ENCODE measurements around the gene BOD1.

Gene BOD1

GRCh38 chr5:173620784-173621183 is 4.3 kb upstream of the BOD1 start:
- Histone ChIP-seq H3K4me3 (ENCODE audit: low read length, poor library complexity, severe bottlenecking) (no peak overlapping the region), H3K36me3 (ENCODE audit: insufficient read depth, low read length) (no peaks in the 10 kb centered on the region), H3K4me2 (ENCODE audit: low read depth, low read length, poor library complexity, severe bottlenecking) (no peak overlapping the region), H3K9me3 (ENCODE audit: insufficient read depth, low read depth, low read length) (no peaks in the 10 kb centered on the region), H3K79me2 (ENCODE audit: insufficient read depth, low read length) (peaks cover 3% of the 10 kb centered on the region; the same call in 1 of the 2 replicates), H3K4me1 (ENCODE audit: insufficient read depth, low read length, poor library complexity, severe bottlenecking) (peaks cover 5% of the 10 kb centered on the region), H3F3A (ENCODE audit: low read depth) (no peaks in the 10 kb centered on the region), H4K20me1 (ENCODE audit: insufficient read depth, low read length, poor library complexity, severe bottlenecking) (peaks cover under 1% of the 10 kb centered on the region), H3K9ac (ENCODE audit: low read depth, low read length, poor library complexity, severe bottlenecking) (no peak overlapping the region), H3K9me2 (replicated peaks; ENCODE audit: low read depth, low read length) (no peaks in the 10 kb centered on the region), H2AFZ (ENCODE audit: low read length) (no peak overlapping the region), H3K27me3 (ENCODE audit: insufficient read depth, low read length, poor library complexity, severe bottlenecking) (no peaks in the 10 kb centered on the region)
- TF ChIP-seq EZH2phosphoT487 (IDR thresholded peaks at IDR 0.05; ENCODE audit: borderline replicate concordance), result no peak
- TF ChIP-seq CTCF (conservative IDR thresholded peaks at IDR 0.05; ENCODE audit: low read length), result no peak

GRCh38 chr5:173618927-173619519 is 2.6 kb upstream of the BOD1 start:
- Histone ChIP-seq H3K9me3 (ENCODE audit: insufficient read depth, low read depth, low read length) (no peaks in the 10 kb centered on the region), H2AFZ (ENCODE audit: low read length) (peak overlapping the region; percentile 73), H3K4me2 (ENCODE audit: low read depth, low read length, poor library complexity, severe bottlenecking) (no peak overlapping the region), H3F3A (ENCODE audit: low read depth) (no peaks in the 10 kb centered on the region), H3K27me3 (ENCODE audit: insufficient read depth, low read length, poor library complexity, severe bottlenecking) (no peaks in the 10 kb centered on the region), H4K20me1 (ENCODE audit: insufficient read depth, low read length, poor library complexity, severe bottlenecking) (peaks cover 14% of the 10 kb centered on the region), H3K9ac (ENCODE audit: low read depth, low read length, poor library complexity, severe bottlenecking) (no peak overlapping the region), H3K4me1 (ENCODE audit: insufficient read depth, low read length, poor library complexity, severe bottlenecking) (peaks cover 18% of the 10 kb centered on the region), H3K79me2 (ENCODE audit: insufficient read depth, low read length) (peaks cover 21% of the 10 kb centered on the region), H3K36me3 (ENCODE audit: insufficient read depth, low read length) (no peaks in the 10 kb centered on the region), H3K9me2 (replicated peaks; ENCODE audit: low read depth, low read length) (no peaks in the 10 kb centered on the region), H3K4me3 (ENCODE audit: low read length, poor library complexity, severe bottlenecking) (no peak overlapping the region)
- TF ChIP-seq CTCF (conservative IDR thresholded peaks at IDR 0.05; ENCODE audit: low read length) (peak; percentile 58), EZH2phosphoT487 (IDR thresholded peaks at IDR 0.05; ENCODE audit: borderline replicate concordance) (no peak)

- peak overlapping the region; percentile 80 for H3K9ac ChIP-seq (ENCODE audit: low read depth, low read length, poor library complexity, severe bottlenecking)
- no peaks in the 10 kb centered on the region for H3K9me2 ChIP-seq (replicated peaks; ENCODE audit: low read depth, low read length)
- peak overlapping the region; percentile 82 for H3K4me2 ChIP-seq (ENCODE audit: low read depth, low read length, poor library complexity, severe bottlenecking)
- peaks cover 27% of the 10 kb centered on the region for H4K20me1 ChIP-seq (ENCODE audit: insufficient read depth, low read length, poor library complexity, severe bottlenecking)
- TF ChIP-seq EZH2phosphoT487 (IDR thresholded peaks at IDR 0.05; ENCODE audit: borderline replicate concordance), result no peak
- TF ChIP-seq CTCF (conservative IDR thresholded peaks at IDR 0.05; ENCODE audit: low read length), result peak; percentile 49
- H3K27me3 ChIP-seq (ENCODE audit: insufficient read depth, low read length, poor library complexity, severe bottlenecking), result no peaks in the 10 kb centered on the region
- H2AFZ ChIP-seq (ENCODE audit: low read length), result peak overlapping the region; percentile 75; the same call in 1 of the 2 replicates
- peak overlapping the region; percentile 83 for H3K4me3 ChIP-seq (ENCODE audit: low read length, poor library complexity, severe bottlenecking)
- no peaks in the 10 kb centered on the region for H3K36me3 ChIP-seq (ENCODE audit: insufficient read depth, low read length)
- H3K79me2 ChIP-seq (ENCODE audit: insufficient read depth, low read length), result peaks cover 50% of the 10 kb centered on the region
- no peaks in the 10 kb centered on the region for H3K9me3 ChIP-seq (ENCODE audit: insufficient read depth, low read depth, low read length)
- H3F3A ChIP-seq (ENCODE audit: low read depth), result no peaks in the 10 kb centered on the region
- peaks cover 32% of the 10 kb centered on the region for H3K4me1 ChIP-seq (ENCODE audit: insufficient read depth, low read length, poor library complexity, severe bottlenecking)
Observed at GRCh38 chr5:173615884-173616576, 420 bp downstream of the BOD1 start.
